MG63 (cell line): ENCODE data around the gene KLF2. TPM values are rescaled to one million over a fixed set of nuclear protein-coding genes. Genes with fewer than 3 reads are reported as not detected.
A peak's percentile ranks its signal among the peaks of the same experiment; 100 is the strongest.
"Not testable (repeated sequence)": the region's sequence is repeated elsewhere in the genome, so short reads cannot be mapped to it uniquely, and the experiment has no call there.

ENCODE experiments used
- DNase-seq: peaks from one replicate; pipeline ENCODE4 v3.0.0-alpha.2; 2020
- H3K27me3 ChIP-seq: fragments of 250-450 bp; sonication (Bioruptor Pico); 2 replicates; pipeline ENCODE4 v1.5.1; 2020; ENCODE audit warnings: mild to moderate bottlenecking, moderate library complexity
- H3K36me3 ChIP-seq: fragments of 250-450 bp; sonication (Bioruptor Pico); 2 replicates; pipeline ENCODE4 v1.5.1; 2020; ENCODE audit warnings: mild to moderate bottlenecking, moderate library complexity
- H3K4me3 ChIP-seq: fragments of 250-450 bp; sonication (Bioruptor Pico); 2 replicates; pipeline ENCODE4 v1.5.1; 2020; ENCODE audit warnings: mild to moderate bottlenecking, moderate library complexity
- H3K9me3 ChIP-seq: fragments of 250-450 bp; sonication (Bioruptor Pico); 2 replicates; pipeline ENCODE4 v1.5.1; 2020; ENCODE audit warnings: mild to moderate bottlenecking, moderate library complexity
- total RNA-seq: library from RNA; depleted of rRNA; stranded (reverse); fragments of >200 nt; shearing (Covaris generic); gene quantifications from 2 replicates; pipeline ENCODE4 v1.2.3, GENCODE V29; 2014; ENCODE audit warnings: low replicate concordance; rRNA removed

KLF2 gene
- total RNA-seq = 4.4 and 6.3 TPM in 2 replicates

DNA sequence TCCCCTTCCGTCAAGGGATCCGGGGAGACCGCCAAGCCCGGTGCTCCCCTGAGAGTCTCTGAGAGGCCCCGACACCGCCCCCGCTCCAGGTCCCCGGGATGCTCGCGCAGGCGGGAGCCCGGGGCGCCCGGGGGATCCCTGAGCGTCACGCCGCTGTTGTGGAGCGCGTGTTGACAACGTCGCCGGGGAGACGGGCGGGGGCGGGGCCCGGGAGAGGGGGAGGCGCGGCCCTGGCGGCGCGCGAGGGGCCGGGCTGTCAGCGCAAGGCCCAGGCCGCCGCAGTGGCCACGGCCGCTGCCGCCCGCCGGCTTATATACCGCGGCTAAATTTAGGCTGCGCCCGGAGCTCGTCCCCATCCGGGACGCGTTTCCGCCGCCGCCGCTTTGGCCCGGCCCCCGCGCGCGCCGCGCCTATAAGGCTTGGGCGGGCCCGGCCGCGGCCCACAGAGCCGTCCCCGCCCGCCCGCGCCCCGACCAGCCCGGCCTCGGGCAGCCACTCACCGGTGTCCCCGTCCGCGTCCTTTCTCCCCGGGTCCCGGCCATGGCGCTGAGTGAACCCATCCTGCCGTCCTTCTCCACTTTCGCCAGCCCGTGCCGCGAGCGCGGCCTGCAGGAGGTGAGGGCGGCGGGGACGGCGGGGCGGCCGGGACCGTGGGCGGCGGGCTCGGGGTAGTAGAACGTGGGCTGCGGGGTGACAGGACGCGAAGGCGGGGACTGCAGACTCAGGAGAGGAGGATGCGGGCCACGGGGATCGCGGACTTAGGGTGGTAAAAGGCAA is at the start of gene KLF2:
TSS of gene KLF2 (plus strand) at position 443 of the 777 bp plus-strand sequence. CDS start at position 541, 98 bp downstream.
- H3K36me3 ChIP-seq = peaks cover 34% of the 10 kb centered on the region
- peak; percentile 94 for DNase-seq
- peak within 1 kb of the TSS; percentile 90 for H3K4me3 ChIP-seq
- no peaks in the 10 kb centered on the region for H3K27me3 ChIP-seq
- H3K9me3 ChIP-seq = no peaks in the 10 kb centered on the region

DNA sequence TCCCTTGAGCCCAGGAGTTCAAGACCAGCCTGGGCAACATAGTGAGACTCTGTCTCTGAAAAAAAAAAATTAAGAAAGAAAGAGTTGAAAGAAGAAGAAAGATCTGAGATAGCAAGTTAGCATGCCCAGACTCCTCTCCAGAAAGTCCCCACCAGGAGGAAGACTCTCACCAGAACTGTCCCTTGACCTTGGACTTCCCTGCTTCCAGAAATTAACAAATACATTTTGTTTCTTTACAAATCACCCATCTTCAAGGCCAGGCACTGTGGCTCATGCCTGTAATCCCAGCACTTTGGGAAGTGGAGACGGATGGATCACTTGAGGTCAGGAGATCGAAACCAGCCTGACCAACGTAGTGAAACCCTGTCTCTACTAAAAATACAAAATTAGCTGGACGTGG is 44.3 kb upstream of the KLF2 start:
- DNase-seq = no peak
- Histone ChIP-seq H3K27me3 (no peaks in the 10 kb centered on the region), H3K36me3 (no peaks in the 10 kb centered on the region), H3K4me3 (no peak overlapping the region), H3K9me3 (no peaks in the 10 kb centered on the region)

DNA sequence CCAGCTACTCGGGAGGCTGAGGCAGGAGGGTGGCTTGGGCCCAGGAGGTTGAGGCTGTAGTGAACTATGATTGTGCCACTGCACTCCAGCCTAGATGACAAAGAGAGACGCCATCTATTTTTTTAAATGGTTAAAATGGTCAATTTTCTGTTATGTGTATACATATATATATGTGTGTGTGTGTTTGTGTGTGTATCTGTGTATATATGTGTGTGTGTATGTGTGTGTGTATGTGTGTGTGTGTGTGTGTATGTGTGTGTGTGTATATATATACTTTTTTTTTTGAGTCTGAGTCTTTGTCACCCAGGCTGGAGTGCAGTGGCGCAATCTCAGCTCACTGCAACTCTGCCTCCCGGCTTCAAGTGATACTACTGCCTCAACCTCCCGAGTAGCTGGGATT is 42.9 kb upstream of the KLF2 start:
- DNase-seq = no peak
- Histone ChIP-seq H3K4me3 (no peak overlapping the region), H3K27me3 (no peaks in the 10 kb centered on the region; the same call in 1 of the 2 replicates), H3K9me3 (no peaks in the 10 kb centered on the region), H3K36me3 (no peaks in the 10 kb centered on the region)

DNA sequence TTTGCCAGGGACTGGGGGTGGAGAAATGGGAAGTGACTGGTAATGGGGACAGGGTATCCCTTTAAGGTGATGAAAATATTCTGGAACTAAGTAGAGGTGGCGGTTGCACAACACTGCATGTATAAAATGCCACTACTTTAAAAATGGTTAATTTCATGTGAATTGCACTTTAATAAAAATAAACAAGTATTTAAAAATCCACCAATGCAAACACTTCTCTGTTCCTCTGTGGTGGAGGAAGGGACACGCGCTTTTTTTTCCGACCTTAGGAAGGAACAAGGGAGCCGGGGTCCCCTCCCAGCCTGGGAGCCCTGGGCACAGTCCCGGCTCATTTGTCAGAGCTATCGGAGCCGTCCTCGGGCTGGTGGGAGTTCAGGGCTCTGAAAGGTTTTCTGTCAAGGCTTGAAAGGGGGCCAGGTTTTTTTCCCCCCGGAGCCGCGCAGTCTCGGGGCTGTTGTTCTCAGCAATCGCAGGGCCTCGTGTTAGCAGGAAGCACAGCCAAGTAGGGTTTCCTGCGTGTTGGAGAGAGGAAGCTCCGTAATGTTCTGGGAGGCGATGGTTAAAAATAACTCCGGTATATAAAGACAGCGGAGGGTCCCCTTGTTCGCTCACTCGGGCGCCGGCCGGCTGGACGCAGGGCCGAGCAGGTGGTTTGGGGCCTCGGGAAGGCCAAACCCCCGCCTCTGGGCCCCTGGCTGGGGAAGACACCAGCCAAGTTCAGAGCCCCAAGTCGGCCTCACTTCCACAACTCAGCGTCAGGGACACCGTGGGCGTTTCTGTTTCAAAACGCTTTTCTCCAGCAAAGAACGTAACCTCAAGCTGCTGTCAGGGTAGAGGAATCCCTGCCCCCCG is 41.2 kb upstream of the KLF2 start:
- H3K36me3 ChIP-seq = no peaks in the 10 kb centered on the region
- DNase-seq = no peak
- H3K9me3 ChIP-seq = no peaks in the 10 kb centered on the region
- H3K4me3 ChIP-seq = no peak overlapping the region
- peaks cover 3% of the 10 kb centered on the region; the same call in 1 of the 2 replicates for H3K27me3 ChIP-seq

DNA sequence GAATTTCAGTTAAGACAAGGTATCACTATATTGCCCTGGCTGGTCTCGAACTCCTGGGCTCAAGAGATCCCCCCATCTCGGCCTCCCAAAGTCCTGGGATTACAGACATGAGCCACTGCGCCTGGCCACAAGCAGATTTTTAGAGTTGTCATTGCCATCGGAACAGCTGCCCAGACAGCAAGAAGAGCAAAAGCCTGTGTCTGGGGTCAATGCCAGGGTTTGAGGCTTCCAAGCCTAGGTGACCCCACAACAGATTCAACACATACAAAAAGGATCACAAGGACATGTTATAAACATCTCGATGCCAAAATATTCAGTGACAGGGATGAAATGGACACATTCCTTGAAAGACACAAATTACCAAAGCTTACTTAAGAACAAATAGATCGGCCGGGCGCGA is 40.1 kb upstream of the KLF2 start:
- no peaks in the 10 kb centered on the region for H3K9me3 ChIP-seq
- no peaks in the 10 kb centered on the region for H3K36me3 ChIP-seq
- DNase-seq = no peak
- no peak overlapping the region for H3K4me3 ChIP-seq
- peaks cover 3% of the 10 kb centered on the region; the same call in 1 of the 2 replicates for H3K27me3 ChIP-seq

DNA sequence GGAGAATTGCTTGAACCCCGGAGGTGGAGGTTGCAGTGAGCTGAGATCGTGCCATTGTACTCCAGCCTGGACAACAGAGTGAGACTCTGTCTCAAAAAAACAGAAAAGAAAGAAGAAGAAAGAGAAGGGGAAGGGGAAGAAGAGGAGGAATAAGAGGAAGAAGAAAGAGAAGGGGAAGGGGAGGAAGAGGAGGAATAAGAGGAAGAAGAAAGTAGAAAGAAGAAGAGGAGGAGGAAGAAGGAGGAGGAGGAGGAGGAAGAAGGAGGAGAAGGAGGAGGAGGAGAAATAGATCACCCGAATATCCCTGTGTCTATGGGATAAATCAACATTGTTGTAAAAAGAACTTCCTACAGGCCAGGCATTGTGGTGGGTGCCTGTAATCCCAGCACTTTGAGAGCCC is 39.5 kb upstream of the KLF2 start:
- H3K36me3 ChIP-seq, DNase-seq: not testable (repeated sequence)

GRCh38 chr19:16285769-16286498 is 38.7 kb upstream of the KLF2 start:
- Histone ChIP-seq H3K27me3 (peaks cover 3% of the 10 kb centered on the region; the same call in 1 of the 2 replicates), H3K36me3 (no peaks in the 10 kb centered on the region), H3K9me3 (no peaks in the 10 kb centered on the region), H3K4me3 (no peak overlapping the region)
- DNase-seq = no peak

More for the DNA sequence above, 39.5 kb upstream of the KLF2 start:
- H3K27me3 ChIP-seq, H3K9me3 ChIP-seq, H3K4me3 ChIP-seq: not testable (repeated sequence)

DNA sequence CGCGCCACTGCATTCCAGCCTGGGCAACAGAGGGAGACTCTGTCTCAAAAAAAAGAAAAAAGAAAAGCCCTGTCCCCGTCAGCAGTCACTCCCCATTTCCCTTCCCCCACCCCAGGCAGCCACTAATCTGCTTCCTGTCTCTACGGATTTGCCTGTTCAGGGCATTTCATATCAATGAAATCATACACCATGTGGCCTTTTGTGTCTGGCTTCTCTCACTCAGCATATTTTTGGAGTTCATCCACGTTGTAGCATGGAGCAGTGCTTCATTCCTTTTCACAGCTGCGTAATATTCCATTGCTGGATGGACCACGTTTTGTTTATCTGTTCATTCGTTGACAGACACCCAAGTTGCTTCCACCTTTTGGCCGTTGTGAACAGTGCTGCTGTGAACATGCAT is 36.1 kb upstream of the KLF2 start:
- no peaks in the 10 kb centered on the region for H3K36me3 ChIP-seq
- peaks cover 3% of the 10 kb centered on the region; the same call in 1 of the 2 replicates for H3K27me3 ChIP-seq
- H3K9me3 ChIP-seq = no peaks in the 10 kb centered on the region
- H3K4me3 ChIP-seq = no peak overlapping the region
- DNase-seq = no peak

- Histone ChIP-seq H3K4me3 (no peak overlapping the region), H3K27me3 (peaks cover 3% of the 10 kb centered on the region; the same call in 1 of the 2 replicates), H3K36me3 (no peaks in the 10 kb centered on the region), H3K9me3 (no peaks in the 10 kb centered on the region)
- DNase-seq = no peak
These were observed 35.0 kb upstream of the KLF2 start for GRCh38 chr19:16289594-16289993.

- no peak for DNase-seq
- Histone ChIP-seq H3K27me3 (peaks cover 3% of the 10 kb centered on the region; the same call in 1 of the 2 replicates), H3K9me3 (no peaks in the 10 kb centered on the region), H3K36me3 (no peaks in the 10 kb centered on the region), H3K4me3 (no peak overlapping the region)
These were observed 33.9 kb upstream of the KLF2 start for GRCh38 chr19:16290692-16291091.

DNA sequence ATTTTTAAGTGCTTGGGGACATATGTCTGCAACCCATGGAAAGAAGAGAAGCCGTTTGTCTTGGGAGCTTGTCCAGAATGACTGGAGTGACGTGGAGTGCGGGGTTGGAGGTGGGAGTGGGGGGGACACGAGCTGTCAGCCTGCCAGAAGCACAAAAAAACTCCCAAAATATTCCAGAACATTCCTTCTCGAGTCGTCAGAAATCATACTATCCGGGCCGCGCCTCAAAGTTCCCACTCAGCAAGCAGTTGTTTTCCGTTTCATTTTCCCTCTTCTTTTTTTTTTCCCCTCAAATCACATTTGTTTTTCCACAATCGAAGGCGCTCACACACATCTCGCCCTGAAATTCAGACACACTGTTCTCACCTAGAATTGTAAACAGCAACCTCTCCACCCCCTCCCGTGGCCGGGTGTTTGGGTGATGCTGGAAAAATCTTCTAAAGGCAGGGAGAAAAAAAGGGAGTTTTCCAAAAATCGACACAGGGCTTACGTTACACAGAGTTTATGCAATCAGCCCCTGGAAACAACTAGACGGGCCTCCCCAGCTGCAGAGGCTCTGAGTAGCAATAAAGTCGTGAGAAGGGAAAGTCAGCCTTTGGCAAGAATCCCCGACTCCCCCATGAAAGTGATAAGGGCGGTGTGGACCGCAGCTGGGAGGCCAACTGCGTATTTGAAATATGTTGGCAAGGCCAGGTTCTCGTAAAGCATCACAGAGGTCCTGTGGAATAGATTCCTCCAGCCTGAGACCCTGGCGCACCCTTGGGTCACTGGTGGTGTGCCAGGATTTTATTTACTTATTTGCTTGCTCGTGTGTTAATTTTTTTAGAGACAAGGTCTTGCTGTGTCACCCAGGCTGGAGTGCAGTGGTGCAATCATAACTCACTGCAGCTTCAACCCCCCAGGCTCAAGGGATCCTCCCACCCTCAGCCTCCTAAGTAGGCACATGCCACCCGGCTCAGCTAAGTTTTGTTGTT is 31.2 kb upstream of the KLF2 start:
- Histone ChIP-seq H3K9me3 (no peaks in the 10 kb centered on the region), H3K4me3 (peak overlapping the region; percentile 2; the same call in 1 of the 2 replicates), H3K27me3 (no peaks in the 10 kb centered on the region), H3K36me3 (no peaks in the 10 kb centered on the region)
- peak; percentile 92 for DNase-seq

DNA sequence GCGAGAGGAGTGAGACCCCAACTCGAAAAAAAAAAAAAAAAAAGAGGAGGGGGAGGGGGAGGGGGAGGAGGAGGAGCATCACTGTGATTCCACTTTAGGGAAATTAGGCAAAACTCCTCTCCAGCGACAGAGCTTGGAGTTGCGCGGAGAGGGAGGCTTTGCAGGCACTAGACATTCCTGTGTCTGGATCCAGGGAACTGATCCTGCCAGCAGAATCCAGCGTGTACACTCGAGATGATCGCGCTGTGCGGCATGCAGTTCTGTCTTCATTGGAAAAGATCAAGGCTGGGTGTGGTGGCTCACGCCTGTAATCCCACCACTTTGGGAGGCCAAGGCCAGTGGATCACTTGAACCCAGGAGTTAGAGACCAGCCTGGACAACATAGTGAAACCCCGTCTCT is 29.6 kb upstream of the KLF2 start:
- no peak for DNase-seq
- H3K36me3 ChIP-seq = no peaks in the 10 kb centered on the region
- no peaks in the 10 kb centered on the region for H3K27me3 ChIP-seq
- H3K4me3 ChIP-seq = no peak overlapping the region
- H3K9me3 ChIP-seq = no peaks in the 10 kb centered on the region

DNA sequence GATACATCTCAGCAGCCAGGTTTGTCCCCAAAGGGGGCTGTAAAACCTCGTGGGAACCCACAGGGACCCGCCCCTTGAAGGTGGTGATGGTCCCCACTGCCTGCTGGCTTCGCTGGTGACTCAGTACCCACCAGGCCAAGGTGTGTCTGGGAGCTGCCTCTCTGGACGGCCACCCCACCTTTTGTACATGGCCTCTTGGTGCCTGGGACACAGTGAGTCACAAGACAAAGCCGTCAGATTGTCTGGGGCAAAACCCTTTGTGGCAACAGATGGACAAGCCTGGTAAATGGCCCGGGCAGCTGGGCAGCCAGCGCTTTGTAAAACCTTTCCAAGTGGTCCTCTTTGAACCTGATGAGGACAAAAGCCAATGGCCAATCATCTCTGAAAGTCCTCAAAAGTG is 27.9 kb upstream of the KLF2 start:
- DNase-seq = no peak
- H3K27me3 ChIP-seq = no peaks in the 10 kb centered on the region
- no peaks in the 10 kb centered on the region for H3K36me3 ChIP-seq

GRCh38 chr19:16297575-16298178 is 26.9 kb upstream of the KLF2 start:
- Histone ChIP-seq H3K4me3 (no peak overlapping the region), H3K9me3 (no peaks in the 10 kb centered on the region), H3K27me3 (no peaks in the 10 kb centered on the region), H3K36me3 (no peaks in the 10 kb centered on the region)
- no peak for DNase-seq

More for the DNA sequence above, 27.9 kb upstream of the KLF2 start:
- Histone ChIP-seq H3K4me3 (no peak overlapping the region), H3K9me3 (no peaks in the 10 kb centered on the region)

DNA sequence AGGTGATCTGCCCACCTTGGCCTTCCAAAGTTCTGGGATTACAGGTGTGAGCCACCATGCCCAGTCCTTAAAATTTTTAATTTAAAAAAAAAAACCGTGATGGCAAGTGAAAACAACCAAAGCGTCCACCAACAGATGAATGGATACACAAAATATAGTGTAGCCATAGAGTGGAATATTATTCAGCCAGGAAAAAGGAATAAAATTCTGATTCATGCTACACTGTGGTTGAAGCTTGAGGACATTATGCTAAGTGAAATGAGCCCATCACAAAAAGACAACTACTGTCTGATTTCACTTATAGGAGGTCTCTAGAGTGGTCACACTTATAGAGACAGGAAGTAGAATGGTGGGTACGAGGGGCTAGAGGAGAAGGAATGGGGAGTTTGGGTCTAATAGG is 26.3 kb upstream of the KLF2 start:
- DNase-seq = no peak
- Histone ChIP-seq H3K36me3 (no peaks in the 10 kb centered on the region), H3K27me3 (no peaks in the 10 kb centered on the region), H3K4me3 (no peak overlapping the region), H3K9me3 (no peaks in the 10 kb centered on the region)
